Endothelial cell of hepatic sinusoid (primary cell): Measurements from ENCODE around the gene SLC4A11.
"Not testable (repeated sequence)": the region's sequence is repeated elsewhere in the genome, so short reads cannot be mapped to it uniquely, and the experiment has no call there.

ENCODE experiments used
- in situ Hi-C: cut with HindIII; loops from 2 replicates; pipeline ENCODE4 v1.10.0; 2017; ENCODE audit warnings: low sequenced_read_pairs

The SLC4A11 gene

GRCh38 chr20:3182429-3182828, 56.6 kb downstream of the SLC4A11 start:
- in situ Hi-C loops = not testable (repeated sequence)

GRCh38 chr20:3181270-3181669, 57.7 kb downstream of the SLC4A11 start:
- in situ Hi-C loops = no loop called here

GRCh38 chr20:3180319-3180718, 58.7 kb downstream of the SLC4A11 start:
- in situ Hi-C loops = no loop called here

GRCh38 chr20:3177746-3178485, 61.1 kb downstream of the SLC4A11 start:
- in situ Hi-C loops = no loop called here
